Left cardiac atrium (tissue), 4 donors: ENCODE measurements around the gene GNAL. TPM values are rescaled to one million over a fixed set of nuclear protein-coding genes. Genes with fewer than 3 reads are reported as not detected.
A peak's percentile ranks its signal among the peaks of the same experiment; 100 is the strongest.
"Not testable (repeated sequence)": the region's sequence is repeated elsewhere in the genome, so short reads cannot be mapped to it uniquely, and the experiment has no call there.

Experiments
- ATAC-seq, 2 donors: fragments of 200-7000 bp; cut with Tn5 transposase; one replicate each; pipeline ENCODE4 v1.9.1; 2020; ENCODE audit warnings: mild to moderate bottlenecking in 2 of 2, moderate library complexity in 2 of 2
- DNase-seq: peaks from one replicate; pipeline ENCODE4 v3.0.0-alpha.2; 2020
- intact Hi-C, 2 donors: fragments of 100-400 bp; cut with DNase I; formaldehyde crosslinking; loops; one replicate each; pipeline versions ENCODE4 v1.14.1 to v1.15.1; 2022 to 2023
- total RNA-seq, 2 donors: library from RNA; stranded (reverse); fragmentation: NEBNext Ultra II Directional; extraction: Animal tissue kit (Norgen Biotek cat#: 25700); gene quantifications; one replicate each; pipeline ENCODE4 v1.2.1, GENCODE V29; 2021
- donor health status: DM: no; HTN: yes; CAD: no.
- donor health status: DM: no; HTN: yes; CAD: no; lungs with severe emphysema.
- donor health status: DM: yes; HTN: yes; CAD: no.
- donor health status: Dilated cardiomyopathy.

The GNAL gene
- total RNA-seq, 2 donors from 2014 or later: 3.0 to 5.8 TPM

DNA sequence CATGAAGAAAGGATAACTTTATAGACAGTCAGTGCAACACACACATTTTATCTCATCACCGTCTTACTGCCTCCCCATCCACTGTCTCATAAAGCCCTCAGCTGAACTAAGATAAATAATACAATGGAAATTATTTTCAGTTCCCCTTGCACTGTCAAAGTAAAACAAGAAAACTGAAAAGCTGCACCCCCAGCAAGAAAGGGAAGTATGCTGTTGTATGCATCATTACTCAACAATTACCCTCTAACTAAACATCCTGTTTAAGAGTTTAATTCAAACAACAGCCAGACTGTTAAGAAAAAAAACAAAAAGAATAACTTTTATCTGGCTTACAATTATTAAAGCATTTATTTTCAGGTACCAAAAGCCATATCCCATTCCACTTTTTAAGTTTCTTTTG is 194.1 kb downstream of the GNAL start:
- peak in 1 of 2 donors; percentile 49 for ATAC-seq
- no peak for DNase-seq
- intact Hi-C loops: no loop called here

DNA sequence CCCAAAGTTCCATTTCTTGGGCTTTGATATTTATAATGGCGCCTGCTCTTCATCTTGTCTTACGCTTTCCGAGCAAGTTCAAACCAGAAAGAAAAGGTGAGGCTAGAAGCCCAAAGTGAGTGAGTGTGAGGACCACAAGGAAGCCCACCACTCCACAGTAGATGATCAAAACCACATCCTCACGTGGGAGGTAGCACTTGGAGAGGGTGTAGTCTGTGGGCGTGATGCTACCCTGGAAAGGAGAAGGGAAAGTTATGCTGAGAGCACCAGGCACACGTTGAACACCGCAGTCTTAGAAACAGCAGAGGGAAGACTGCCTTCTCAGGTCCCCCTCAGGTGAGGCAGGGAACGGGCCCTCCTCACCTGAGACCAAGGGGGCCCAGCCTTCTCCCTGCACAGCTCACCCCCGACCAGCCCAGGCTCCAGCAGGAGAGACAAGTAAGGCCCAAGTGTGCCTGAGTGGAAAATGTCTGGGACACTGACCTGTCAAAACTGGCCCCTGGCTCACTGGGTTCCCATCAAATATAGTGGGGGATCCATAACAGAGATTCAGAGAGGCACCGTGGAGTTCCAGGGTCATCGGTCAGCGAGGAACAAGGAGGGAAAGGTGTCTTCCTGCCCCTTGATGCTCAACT is 195.4 kb downstream of the GNAL start:
- no peak for ATAC-seq

DNA sequence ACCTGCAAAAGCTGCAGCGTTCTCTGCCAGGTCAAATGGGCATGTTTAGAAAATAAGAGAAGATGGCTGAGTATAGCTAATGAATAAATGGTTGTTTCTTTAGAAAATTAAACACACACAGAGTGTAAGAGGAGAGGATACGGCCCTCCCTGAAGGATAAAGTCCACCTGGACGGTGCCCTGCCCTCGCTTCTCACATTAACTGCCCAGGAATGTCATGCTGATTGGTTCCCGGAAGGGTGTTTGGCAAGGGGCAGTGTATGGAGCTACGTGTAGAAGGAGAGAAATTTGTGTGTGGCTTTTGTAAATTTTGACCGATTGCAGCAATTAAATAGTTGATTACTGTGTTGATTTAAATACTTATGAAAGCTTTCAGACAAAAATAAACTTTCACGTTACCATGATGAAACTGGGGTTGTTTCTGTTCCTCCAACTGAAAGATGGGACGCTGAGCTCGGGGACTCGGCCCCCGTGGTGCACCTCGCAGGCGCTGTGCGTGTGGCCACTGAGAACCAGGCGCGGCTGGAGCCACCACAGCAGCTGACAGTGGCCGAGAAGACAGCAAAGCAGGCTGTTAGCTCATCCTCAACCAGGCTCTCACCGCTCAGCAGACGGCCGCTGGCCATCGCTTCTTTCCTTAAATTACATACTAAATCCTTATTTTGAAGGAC is 196.3 kb downstream of the GNAL start:
- DNase-seq (no peak), ATAC-seq (no peak)
- intact Hi-C loops: no loop called here

More for the DNA sequence above, 195.4 kb downstream of the GNAL start:
- DNase-seq: no peak
- intact Hi-C loops: no loop called here

DNA sequence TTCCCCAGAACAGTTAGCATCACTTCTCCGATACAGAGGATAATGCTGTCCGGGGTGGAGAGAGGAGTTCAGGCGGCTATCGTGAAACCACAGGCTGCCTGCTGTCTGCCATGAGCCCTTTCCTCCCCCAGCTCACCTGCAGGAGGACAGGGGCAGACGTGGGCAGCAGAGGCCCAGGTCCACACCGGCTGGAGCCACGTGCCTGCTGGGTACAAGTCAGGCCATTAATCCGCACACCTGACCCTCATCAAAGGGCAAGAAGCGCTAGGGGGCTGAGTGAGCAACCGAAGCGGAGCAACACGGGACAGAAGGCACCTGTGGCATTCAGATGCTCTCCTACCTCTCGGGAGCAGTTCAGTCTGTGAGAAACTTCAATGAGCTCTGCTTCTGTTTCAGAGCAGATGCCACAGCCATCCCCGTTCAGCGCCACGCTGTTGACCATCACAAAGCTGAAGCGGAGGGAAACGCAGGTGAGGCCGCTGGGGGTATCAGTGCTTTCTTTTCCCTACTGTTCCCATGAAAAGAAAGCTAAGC is 197.6 kb downstream of the GNAL start:
- DNase-seq (no peak), ATAC-seq (no peak)
- intact Hi-C loops: no loop called here

DNA sequence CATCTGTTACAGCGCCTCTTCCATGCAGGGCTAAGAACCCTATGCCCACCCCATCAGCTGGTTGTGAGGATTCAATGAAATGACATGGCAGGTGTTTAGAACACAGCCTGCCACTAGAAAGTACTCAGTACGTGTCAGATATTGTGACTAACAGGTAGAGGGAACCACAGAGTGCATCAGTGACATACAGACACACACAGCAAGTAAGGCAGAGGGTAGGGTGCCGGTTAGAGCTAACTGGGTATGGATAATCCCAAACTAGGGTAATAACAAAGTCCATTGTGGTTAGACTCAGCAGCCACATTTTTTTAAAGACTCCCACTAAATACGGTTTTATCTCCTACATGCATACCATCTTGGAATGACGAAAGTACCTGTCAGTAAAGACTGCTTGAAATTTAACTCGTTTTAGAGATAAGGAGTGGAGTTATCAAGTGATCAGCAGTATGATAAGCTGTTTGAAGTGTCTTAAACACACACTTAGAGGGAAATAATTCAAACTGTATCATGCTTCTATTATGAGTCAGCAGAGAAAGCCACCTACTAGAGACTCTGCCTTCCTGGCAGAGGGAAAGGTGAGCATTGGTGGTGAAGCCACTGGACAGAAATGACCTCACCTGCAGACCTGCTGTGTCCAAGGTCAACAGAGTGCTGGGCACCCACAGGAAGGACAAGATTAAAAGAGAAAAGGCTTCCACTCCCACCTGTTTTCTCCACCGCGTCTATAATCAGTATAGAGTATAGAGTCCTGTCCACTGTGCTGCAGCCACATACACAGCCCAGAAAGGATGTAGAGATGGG is 198.5 kb downstream of the GNAL start:
- intact Hi-C loops: no loop called here
- DNase-seq: no peak
- no peak for ATAC-seq

DNA sequence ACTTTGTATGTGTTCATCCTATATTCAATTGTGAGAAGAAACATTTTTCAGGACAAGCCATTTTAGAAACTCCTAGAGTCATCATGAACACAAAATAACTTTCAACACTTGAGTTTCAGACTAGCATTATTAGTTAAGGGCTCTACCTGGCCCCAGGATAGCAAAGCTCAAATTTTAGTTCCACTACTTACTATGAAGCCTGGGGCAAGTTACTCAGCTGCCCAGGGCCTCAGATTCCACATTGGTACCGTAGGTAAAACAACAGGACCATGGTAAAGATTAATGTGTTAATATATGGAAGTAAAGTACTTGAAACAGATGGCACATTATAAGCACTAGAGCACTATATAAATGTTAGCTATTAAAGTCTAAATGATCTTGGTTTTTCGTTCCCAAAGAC is 199.7 kb downstream of the GNAL start:
- no peak for DNase-seq
- intact Hi-C loops: no loop called here

DNA sequence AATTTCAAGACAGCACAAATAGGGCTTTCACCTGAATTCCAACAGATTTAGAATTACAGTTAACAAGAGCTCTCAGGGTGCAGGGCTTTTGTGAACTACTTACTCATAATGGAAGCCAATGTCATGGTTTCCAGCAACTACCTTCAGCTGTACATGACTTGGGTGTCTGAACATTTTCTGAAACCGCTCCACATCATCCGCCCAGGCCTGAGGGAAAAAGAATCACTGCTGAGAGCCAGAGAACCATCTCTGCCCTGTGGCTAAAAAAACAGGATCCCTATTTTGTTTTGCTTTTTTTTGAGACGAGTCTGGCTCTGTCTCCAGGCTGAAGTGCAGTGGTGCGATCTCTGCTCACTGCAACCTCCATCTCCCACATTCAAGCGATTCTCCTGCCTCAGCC is 200.2 kb downstream of the GNAL start:
- no peak for ATAC-seq
- intact Hi-C loops: no loop called here

More for the DNA sequence above, 199.7 kb downstream of the GNAL start:
- no peak for ATAC-seq

DNA sequence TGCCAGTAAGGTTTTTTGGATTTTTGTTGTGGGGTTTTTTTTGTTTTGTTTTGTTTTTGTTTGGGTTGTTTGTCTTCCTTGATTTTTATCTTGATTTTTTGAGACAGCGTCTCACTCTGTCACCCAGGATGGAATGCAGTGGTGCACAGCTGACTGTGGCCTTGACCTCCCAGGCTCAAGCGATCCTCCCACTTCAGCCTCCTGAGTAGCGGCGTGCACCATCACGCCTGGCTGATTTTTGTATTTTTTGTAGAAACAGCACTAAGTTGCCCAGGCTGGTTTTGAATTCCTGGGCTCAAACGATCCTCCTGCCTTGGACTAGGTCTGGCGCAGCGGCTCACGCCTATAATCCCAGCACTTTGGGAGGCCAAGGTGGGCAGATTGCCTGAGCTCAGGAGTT is 202.7 kb downstream of the GNAL start:
- intact Hi-C loops: no loop called here
- no peak for DNase-seq
- no peak for ATAC-seq

More for the DNA sequence above, 200.2 kb downstream of the GNAL start:
- no peak for DNase-seq

DNA sequence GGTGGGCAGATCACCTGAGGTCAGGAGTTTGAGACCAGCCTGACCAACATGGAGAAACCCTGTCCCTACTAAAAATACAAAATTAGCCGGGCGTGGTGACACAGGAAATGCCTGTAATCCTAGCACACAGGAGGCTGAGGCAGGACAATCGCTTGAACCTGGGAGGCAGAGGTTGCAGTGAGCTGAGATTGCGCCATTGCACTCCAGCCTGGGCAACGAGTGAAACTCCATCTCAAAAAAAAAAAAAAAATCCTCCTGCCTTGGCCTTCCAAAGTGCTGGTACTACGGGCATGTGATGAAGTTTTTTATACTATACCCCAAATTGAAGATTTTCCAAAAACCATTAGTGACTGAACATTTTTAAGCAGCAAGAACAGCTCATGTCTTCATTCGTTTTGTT is 203.4 kb downstream of the GNAL start:
- DNase-seq, ATAC-seq, intact Hi-C loops: not testable (repeated sequence)

DNA sequence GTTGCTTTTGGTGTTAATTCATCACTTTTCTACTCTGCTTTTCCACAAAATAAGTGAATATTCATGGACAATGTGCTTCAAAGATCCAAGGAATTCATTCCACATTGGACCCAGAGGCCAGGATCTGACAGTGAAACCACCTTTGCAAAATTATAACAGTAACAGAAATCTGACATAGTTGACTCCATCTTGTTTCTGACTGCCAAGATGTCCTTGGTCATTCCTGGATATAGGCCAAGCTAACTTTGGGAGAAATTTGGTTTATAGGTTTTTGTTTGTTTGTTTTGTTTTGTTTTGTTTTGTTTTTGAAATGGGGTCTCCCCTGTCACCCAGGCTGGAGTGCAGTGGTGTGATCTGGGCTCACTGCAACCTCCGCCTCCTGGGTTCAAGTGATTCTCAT is 208.7 kb downstream of the GNAL start:
- DNase-seq (no peak), ATAC-seq (no peak)
- intact Hi-C loops: no loop called here

DNA sequence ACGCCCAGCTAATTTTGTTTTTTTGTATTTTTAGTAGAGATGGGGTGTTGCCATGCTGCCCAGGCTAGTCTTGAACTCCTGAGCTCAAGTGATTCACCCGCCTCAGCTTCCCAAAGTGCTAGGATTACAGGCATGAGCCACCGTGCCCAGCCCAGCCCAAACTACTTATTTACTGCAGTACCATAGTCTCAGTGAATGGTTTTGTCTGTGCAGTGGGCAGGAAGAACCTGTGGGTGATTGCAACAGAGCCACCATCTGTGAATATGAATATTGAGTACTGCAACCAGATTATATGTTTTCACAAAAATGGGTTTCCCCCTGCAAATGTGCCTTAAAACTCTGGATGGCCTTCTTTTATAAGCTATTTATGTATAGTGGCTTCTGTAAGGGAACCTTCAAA is 210.0 kb downstream of the GNAL start:
- intact Hi-C loops: no loop called here
- ATAC-seq (no peak), DNase-seq (no peak)

DNA sequence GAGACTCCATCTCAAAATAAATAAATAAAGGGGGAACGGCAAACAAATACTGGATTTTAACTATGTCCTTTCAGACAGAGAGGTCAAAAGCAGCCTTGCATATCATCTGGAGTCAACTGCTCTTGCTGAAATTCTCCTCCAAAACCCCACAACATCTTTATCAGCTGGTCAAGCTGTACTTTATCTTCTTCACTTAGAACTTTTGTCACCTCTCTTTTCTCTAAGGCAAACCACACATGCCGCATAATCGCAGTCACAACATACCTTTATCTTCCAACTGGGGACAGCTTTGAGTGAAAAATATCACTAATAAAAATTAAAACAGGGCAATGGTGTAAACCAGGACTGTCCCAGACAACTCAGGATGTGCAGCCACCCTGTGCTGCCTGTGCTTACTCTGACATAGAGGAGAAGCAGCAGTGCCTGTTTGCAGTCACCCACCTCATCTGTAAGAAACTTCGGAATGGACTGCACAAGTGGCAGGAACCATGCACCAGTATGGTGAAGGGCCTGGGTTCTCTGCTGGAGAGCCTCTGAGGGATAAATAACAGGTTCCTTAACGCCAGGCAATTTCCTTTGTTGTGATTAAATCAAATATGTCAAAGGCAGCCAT is 212.9 kb downstream of the GNAL start:
- ATAC-seq (no peak), DNase-seq (no peak)
- intact Hi-C loops: no loop called here

DNA sequence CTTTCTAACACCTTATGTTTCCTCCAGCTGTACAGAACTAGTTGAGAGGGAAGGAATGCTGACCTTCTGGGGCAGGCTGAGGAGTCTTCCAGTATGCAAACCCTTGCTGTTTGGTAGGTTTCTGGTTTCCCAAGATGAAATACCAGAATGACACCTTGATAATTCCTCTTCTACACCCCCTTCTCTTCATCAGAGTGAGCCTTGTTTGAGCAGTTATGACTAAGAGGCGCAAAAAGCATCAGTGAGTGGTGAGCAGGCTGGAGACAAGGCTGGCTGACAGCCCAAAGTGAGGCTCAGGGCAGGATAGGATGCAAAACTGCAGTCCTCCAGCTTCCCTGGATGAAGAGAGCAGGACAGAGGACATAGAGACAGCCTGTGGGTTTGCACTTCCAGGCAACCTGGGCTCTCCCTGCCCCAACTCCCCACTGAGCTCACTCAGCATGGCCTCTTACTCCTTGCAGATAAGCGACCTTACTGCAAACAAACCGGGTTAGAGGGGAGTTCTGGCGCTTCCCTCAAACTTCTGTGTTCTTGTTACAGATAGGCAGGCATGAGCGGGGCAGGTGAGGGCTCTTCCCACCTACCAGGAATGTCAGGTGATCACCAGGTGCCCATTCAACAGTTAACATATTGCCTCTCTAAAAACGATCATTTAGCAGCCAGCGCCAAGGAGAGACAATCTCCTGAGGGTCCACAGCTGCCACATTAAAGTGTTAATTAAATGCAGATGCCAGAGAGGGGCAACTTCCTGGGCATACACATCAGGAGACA is 213.6 kb downstream of the GNAL start:
- DNase-seq (no peak), ATAC-seq (peak; percentile 41 to 68)
- intact Hi-C loops: no loop called here

DNA sequence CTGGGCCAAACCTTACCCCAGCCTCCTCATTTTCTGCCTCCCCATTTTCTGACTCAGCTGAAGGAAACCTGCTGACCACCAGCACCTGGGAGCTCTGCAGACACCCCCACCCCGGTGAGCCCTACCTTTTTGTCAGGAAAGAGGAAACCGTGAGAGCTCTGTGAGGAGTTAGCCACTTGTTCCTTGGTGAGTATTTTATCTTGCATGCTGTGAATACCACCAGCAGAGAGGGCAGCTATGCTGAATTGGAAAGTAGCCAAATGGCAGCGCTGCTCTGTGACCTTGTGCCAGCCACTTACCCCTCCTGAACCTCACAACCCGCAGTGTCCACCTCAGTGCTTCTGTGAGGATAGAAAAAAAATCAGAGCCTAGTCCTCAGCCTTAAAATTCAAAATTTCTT is 216.5 kb downstream of the GNAL start:
- DNase-seq: no peak
- intact Hi-C loops: loop anchor here in 1 of 2 donors (5.0 kb wide), 1 partner anchor 53 kb away; the partner anchor contains the start of gene CHMP1B
- ATAC-seq: no peak

DNA sequence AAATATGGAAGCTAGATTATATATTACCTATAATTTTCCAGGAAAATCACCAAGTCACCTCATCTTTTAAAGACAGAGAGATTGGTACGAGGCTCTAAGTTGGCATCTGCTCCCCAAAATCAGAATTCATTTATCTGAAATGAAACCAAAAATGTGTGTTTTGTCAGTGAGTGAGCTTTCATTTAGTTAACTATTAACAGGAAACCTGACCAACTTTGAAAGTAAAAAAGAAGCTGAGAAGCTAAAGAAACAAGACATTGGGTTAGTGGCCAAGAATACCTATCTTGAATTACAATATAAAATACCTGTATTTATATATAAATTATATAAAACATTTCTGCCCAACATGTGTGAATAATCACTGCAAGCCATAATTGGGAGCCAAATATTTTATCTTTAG is 217.1 kb downstream of the GNAL start:
- DNase-seq: no peak
- intact Hi-C loops: loop anchor here in 1 of 2 donors (5.0 kb wide), 1 partner anchor 54 kb away; the partner anchor contains the start of gene CHMP1B
- ATAC-seq: no peak

DNA sequence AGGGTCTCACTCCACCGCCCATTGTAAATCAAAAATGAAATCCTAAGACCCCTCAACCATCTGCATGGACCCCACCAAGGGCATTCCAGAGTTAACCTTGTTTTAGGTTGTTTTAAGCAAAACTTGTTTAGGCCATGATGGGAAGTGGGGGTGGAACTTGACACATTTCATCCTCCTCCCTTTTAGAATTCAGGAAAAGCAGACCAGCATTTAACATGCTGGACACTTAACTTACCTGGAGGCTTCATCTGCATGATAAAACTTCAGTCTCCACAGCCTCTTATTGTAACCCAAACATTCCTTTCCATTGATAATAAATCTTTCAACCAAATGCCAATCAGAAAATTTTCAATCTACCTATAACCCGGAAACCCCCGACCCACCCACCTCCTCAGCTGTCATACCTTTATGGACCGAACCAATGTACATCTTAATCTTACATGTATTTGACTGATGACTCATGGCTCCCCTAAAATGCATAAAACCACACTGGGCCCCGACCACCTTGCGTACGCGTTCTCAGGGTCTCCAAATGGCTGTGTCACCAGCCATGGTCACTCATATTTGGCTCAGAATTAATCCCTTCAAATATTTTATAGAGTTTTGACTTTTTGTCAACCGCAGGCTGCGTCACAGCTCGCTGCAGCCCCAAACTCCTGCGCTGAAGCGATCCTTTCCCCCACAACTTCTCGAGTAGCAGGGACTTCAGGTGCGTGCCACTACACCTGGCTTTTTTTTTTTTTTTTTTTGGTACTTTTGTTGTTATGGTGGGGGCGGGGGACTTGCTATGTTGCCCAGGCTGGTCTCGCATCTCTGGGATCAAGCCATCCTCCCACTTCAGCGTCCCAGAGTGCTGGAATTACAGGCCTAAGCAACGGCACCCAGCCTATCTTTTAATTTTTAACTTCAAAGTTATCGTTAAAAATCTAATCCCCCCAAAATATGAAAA is 218.1 kb downstream of the GNAL start:
- intact Hi-C loops: loop anchor here in 1 of 2 donors (5.0 kb wide), 1 partner anchor 55 kb away; the partner anchor contains the start of gene CHMP1B
- ATAC-seq (no peak), DNase-seq (no peak)
